Karpas-422 (cell line): ENCODE measurements around the gene TMEM59. TPM values are rescaled to one million over a fixed set of nuclear protein-coding genes. Genes with fewer than 3 reads are reported as not detected.

Experiments used
- DNase-seq: peaks from one replicate; pipeline ENCODE4 v3.0.0-alpha.2; 2015
- H2AFZ ChIP-seq: fragments of 200-600 bp; sonication (generic); 2 replicates; pipeline ENCODE4 v1.6.1; 2014; ENCODE audit warnings: antibody characterized with exemption, low read length, mixed read lengths
- H3K27ac ChIP-seq: fragments of 200-600 bp; sonication (generic); 2 replicates; pipeline ENCODE4 v1.5.1; 2014; ENCODE audit warnings: mild to moderate bottlenecking, low read length, moderate library complexity
- H3K27me3 ChIP-seq: fragments of 200-600 bp; sonication (generic); 2 replicates; pipeline ENCODE4 v1.6.1; 2014; ENCODE audit warnings: low read length, mixed read lengths
- H3K36me3 ChIP-seq: fragments of 200-600 bp; sonication (generic); 2 replicates; pipeline ENCODE4 v1.6.1; 2014; ENCODE audit warnings: low read length, mixed read lengths; ENCODE audit not compliant: insufficient read depth
- H3K4me1 ChIP-seq: fragments of 200-600 bp; sonication (generic); 2 replicates; pipeline ENCODE4 v1.6.1; 2014; ENCODE audit warnings: mild to moderate bottlenecking, low read length, mixed read lengths
- H3K4me2 ChIP-seq: fragments of 200-600 bp; sonication (generic); 2 replicates; pipeline ENCODE4 v1.6.1; 2014; ENCODE audit warnings: low read length, low read depth, mild to moderate bottlenecking; ENCODE audit not compliant: poor library complexity, severe bottlenecking
- H3K4me3 ChIP-seq: fragments of 200-600 bp; sonication (generic); 2 replicates; pipeline ENCODE4 v1.5.1; 2014; ENCODE audit warnings: mild to moderate bottlenecking, antibody characterized with exemption, low read length, mixed read lengths
- H3K79me2 ChIP-seq: fragments of 200-600 bp; sonication (generic); 2 replicates; pipeline ENCODE4 v1.6.1; 2014; ENCODE audit warnings: mild to moderate bottlenecking, low read length, mixed read lengths
- H3K9ac ChIP-seq: fragments of 200-600 bp; sonication (generic); 2 replicates; pipeline ENCODE4 v1.6.0; 2014; ENCODE audit warnings: low read length
- H3K9me2 ChIP-seq: fragments of 200-600 bp; sonication (generic), shearing (Covaris generic); replicated peaks from 2 replicates; pipeline ENCODE4 v1.6.0; 2014; ENCODE audit warnings: mild to moderate bottlenecking, low read length, moderate library complexity; ENCODE audit not compliant: insufficient read depth
- H3K9me3 ChIP-seq: fragments of 300-700, 200-600 bp; sonication (generic); 2 replicates; pipeline ENCODE4 v1.6.1; 2014; ENCODE audit warnings: low read length, mixed read lengths
- H4K20me1 ChIP-seq: fragments of 200-600 bp; sonication (generic); 2 replicates; pipeline ENCODE4 v1.6.1; 2014; ENCODE audit warnings: mild to moderate bottlenecking, antibody characterized with exemption, low read length, low read depth; ENCODE audit not compliant: insufficient read depth
- total RNA-seq: library from RNA; depleted of rRNA; stranded (reverse); fragments of >200 nt; shearing (Covaris generic); gene quantifications from 2 replicates; pipeline ENCODE4 v1.2.3, GENCODE V29; 2014; ENCODE audit warnings: low replicate concordance

Gene TMEM59
- total RNA-seq, 1 experiment from 2014 or later = 261 TPM

DNA sequence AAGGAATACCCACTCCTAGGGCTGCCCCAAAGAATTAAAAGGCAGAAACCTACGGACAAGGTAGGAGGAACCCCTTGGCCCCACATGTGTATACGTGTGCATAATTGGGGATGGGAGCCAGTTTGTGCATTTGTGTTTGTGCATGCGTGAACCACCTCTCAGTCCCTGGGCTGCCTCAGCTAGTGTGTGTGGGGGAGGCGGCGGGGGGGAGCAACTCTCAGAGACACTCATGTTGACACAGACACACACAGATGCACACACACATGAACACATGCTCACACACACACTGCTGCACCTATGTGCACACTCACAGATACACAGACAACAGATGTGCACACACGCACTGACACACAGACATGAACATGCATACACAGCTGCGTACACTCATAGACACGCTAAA, 40.1 kb downstream of the TMEM59 start:
- no peaks in the 10 kb centered on the region for H3K27me3 ChIP-seq
- H4K20me1 ChIP-seq = no peaks in the 10 kb centered on the region
- no peak overlapping the region for H2AFZ ChIP-seq
- H3K9me2 ChIP-seq = no peaks in the 10 kb centered on the region
- H3K4me2 ChIP-seq = no peak overlapping the region
- H3K4me3 ChIP-seq = no peak overlapping the region
- no peak overlapping the region for H3K27ac ChIP-seq
- H3K9me3 ChIP-seq = no peaks in the 10 kb centered on the region
- no peak overlapping the region for H3K9ac ChIP-seq
- no peaks in the 10 kb centered on the region for H3K79me2 ChIP-seq
- no peak for DNase-seq
- H3K36me3 ChIP-seq = no peaks in the 10 kb centered on the region
- no peaks in the 10 kb centered on the region for H3K4me1 ChIP-seq

DNA sequence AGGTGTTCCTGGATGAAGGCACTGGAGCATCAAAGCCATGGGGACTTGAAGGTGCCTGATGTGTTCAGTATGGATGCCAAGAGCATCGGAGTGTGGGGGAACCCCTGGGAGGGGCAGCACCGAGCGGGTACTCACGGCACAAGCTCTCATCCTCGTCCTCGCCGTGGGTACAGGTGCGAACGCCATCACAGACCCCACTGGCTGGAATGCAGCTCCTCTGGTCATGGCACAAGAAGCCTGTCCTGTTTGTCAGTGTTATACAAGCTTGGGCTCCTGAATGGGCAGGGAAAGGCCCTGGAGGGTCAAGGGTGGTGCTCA, 41.0 kb downstream of the TMEM59 start:
- no peaks in the 10 kb centered on the region for H4K20me1 ChIP-seq
- H3K9me2 ChIP-seq = no peaks in the 10 kb centered on the region
- no peak overlapping the region for H3K9ac ChIP-seq
- H3K79me2 ChIP-seq = no peaks in the 10 kb centered on the region
- no peaks in the 10 kb centered on the region for H3K9me3 ChIP-seq
- H2AFZ ChIP-seq = no peak overlapping the region
- H3K4me2 ChIP-seq = no peak overlapping the region
- H3K4me3 ChIP-seq = no peak overlapping the region
- H3K27me3 ChIP-seq = no peaks in the 10 kb centered on the region
- no peaks in the 10 kb centered on the region for H3K36me3 ChIP-seq
- H3K27ac ChIP-seq = no peak overlapping the region
- no peak for DNase-seq
- H3K4me1 ChIP-seq = no peaks in the 10 kb centered on the region

- Histone ChIP-seq H3K27ac (no peak overlapping the region), H3K9ac (no peak overlapping the region), H3K4me2 (no peak overlapping the region), H4K20me1 (no peaks in the 10 kb centered on the region), H3K36me3 (no peaks in the 10 kb centered on the region), H3K9me3 (no peaks in the 10 kb centered on the region), H3K79me2 (no peaks in the 10 kb centered on the region), H3K9me2 (no peaks in the 10 kb centered on the region), H3K4me1 (no peaks in the 10 kb centered on the region), H3K27me3 (no peaks in the 10 kb centered on the region), H3K4me3 (no peak overlapping the region), H2AFZ (no peak overlapping the region)
- DNase-seq = no peak
These were observed 41.5 kb downstream of the TMEM59 start for GRCh38 chr1:54011316-54012007.

- Histone ChIP-seq H3K4me1 (no peaks in the 10 kb centered on the region), H3K36me3 (no peaks in the 10 kb centered on the region), H4K20me1 (no peaks in the 10 kb centered on the region), H3K79me2 (no peaks in the 10 kb centered on the region), H3K27ac (no peak overlapping the region), H2AFZ (no peak overlapping the region), H3K27me3 (no peaks in the 10 kb centered on the region), H3K9ac (no peak overlapping the region), H3K4me3 (no peak overlapping the region), H3K9me3 (no peaks in the 10 kb centered on the region), H3K4me2 (no peak overlapping the region), H3K9me2 (no peaks in the 10 kb centered on the region)
- DNase-seq = no peak
These were observed 42.4 kb downstream of the TMEM59 start for GRCh38 chr1:54010415-54011117.

- Histone ChIP-seq H3K4me2 (no peak overlapping the region), H2AFZ (no peak overlapping the region), H3K27me3 (no peaks in the 10 kb centered on the region), H4K20me1 (no peaks in the 10 kb centered on the region), H3K27ac (no peak overlapping the region), H3K4me3 (no peak overlapping the region), H3K36me3 (no peaks in the 10 kb centered on the region), H3K4me1 (no peaks in the 10 kb centered on the region), H3K9me2 (no peaks in the 10 kb centered on the region), H3K79me2 (no peaks in the 10 kb centered on the region), H3K9me3 (no peaks in the 10 kb centered on the region), H3K9ac (no peak overlapping the region)
- no peak for DNase-seq
These were observed 43.6 kb downstream of the TMEM59 start for GRCh38 chr1:54009406-54009805.

GRCh38 chr1:54008876-54009275, 44.1 kb downstream of the TMEM59 start:
- no peaks in the 10 kb centered on the region for H3K79me2 ChIP-seq
- H3K36me3 ChIP-seq = no peaks in the 10 kb centered on the region
- no peak overlapping the region for H3K4me3 ChIP-seq
- H2AFZ ChIP-seq = no peak overlapping the region
- H3K9me3 ChIP-seq = no peaks in the 10 kb centered on the region
- H3K4me2 ChIP-seq = no peak overlapping the region
- no peak overlapping the region for H3K27ac ChIP-seq
- no peaks in the 10 kb centered on the region for H4K20me1 ChIP-seq
- H3K9ac ChIP-seq = no peak overlapping the region
- no peak for DNase-seq
- H3K27me3 ChIP-seq = no peaks in the 10 kb centered on the region
- no peaks in the 10 kb centered on the region for H3K4me1 ChIP-seq
- no peaks in the 10 kb centered on the region for H3K9me2 ChIP-seq

DNA sequence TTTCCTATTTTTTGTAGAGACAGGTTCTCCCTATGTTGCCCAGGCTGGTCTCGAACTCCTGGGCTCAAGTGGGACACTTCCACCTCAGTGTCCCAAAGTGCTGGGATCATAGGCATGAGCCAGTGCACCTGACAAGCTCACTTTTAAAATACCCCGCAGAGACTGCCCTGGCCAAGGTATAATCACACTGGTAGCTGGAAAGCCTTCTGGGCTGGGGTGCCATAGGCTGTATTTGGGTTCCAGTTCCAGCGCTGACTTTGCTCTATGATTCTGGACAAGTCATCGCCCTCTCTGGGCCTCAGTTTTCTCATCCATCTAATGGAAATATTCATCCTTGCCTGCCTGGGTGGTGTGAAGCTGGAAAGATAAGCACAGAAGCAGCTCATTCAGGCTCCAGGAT, 45.4 kb downstream of the TMEM59 start:
- Histone ChIP-seq H3K27ac (no peak overlapping the region), H3K9me3 (no peaks in the 10 kb centered on the region), H3K27me3 (no peaks in the 10 kb centered on the region), H3K4me3 (no peak overlapping the region), H3K4me1 (no peaks in the 10 kb centered on the region), H3K79me2 (no peaks in the 10 kb centered on the region), H2AFZ (no peak overlapping the region), H3K9ac (no peak overlapping the region), H3K4me2 (no peak overlapping the region), H3K9me2 (no peaks in the 10 kb centered on the region), H3K36me3 (no peaks in the 10 kb centered on the region), H4K20me1 (no peaks in the 10 kb centered on the region)
- DNase-seq = no peak

GRCh38 chr1:54006508-54006907, 46.5 kb downstream of the TMEM59 start:
- H3K79me2 ChIP-seq = no peaks in the 10 kb centered on the region
- no peak overlapping the region for H3K4me3 ChIP-seq
- H2AFZ ChIP-seq = no peak overlapping the region
- H3K27ac ChIP-seq = no peak overlapping the region
- no peaks in the 10 kb centered on the region for H3K4me1 ChIP-seq
- H3K36me3 ChIP-seq = no peaks in the 10 kb centered on the region
- no peak overlapping the region for H3K4me2 ChIP-seq
- H3K27me3 ChIP-seq = no peaks in the 10 kb centered on the region
- no peak for DNase-seq
- H3K9ac ChIP-seq = no peak overlapping the region
- H3K9me2 ChIP-seq = no peaks in the 10 kb centered on the region
- no peaks in the 10 kb centered on the region for H3K9me3 ChIP-seq
- H4K20me1 ChIP-seq = no peaks in the 10 kb centered on the region
